Panc1 (cell line): ENCODE results near the gene TMCO4. TPM values are rescaled to one million over a fixed set of nuclear protein-coding genes. Genes with fewer than 3 reads are reported as not detected.

Experiments
- ATAC-seq: fragments of 200-7000 bp; cut with Tn5 transposase; 2 replicates; pipeline ENCODE4 v1.9.1; 2020; ENCODE audit warnings: mild to moderate bottlenecking, moderate library complexity
- BruUV-seq: library from RNA; stranded (reverse); fragments of 400-500 nt; replicated peaks from 2 replicates; lab custom pipeline; 2021; lab: Mats Ljungman, UMichigan
- CTCF ChIA-PET: fragments of 300-600 bp; sonication (Branson Sonifier 250); formaldehyde crosslinking; loops from one replicate; lab custom pipeline; 2022; ENCODE audit warnings: antibody characterized with exemption; lab: Charles Lee
- POLR2A ChIA-PET: fragments of 300-600 bp; sonication (Branson Sonifier 250); formaldehyde crosslinking; loops from one replicate; lab custom pipeline; 2022; ENCODE audit warnings: antibody characterized with exemption; lab: Charles Lee
- DNase-seq: peaks from one replicate; pipeline ENCODE4 v3.0.0-alpha.2; 2010; ENCODE audit warnings: low read depth, low spot score
- H3K27ac ChIP-seq: 2 replicates; pipeline ENCODE4 v1.5.1; 2011; ENCODE audit warnings: mild to moderate bottlenecking, low read length, inconsistent platforms
- H3K27me3 ChIP-seq: fragments of 200-500 bp; sonication (Bioruptor generic); 2 replicates; pipeline ENCODE4 v1.6.0; 2014; ENCODE audit warnings: low read length, inconsistent platforms; ENCODE audit not compliant: control insufficient read depth, insufficient read depth
- H3K36me3 ChIP-seq: fragments of 200-500 bp; sonication (Bioruptor generic); 2 replicates; pipeline ENCODE4 v1.5.1; 2014; ENCODE audit warnings: inconsistent platforms, mild to moderate bottlenecking, low read length, moderate library complexity; ENCODE audit not compliant: control insufficient read depth, insufficient read depth
- H3K4me1 ChIP-seq: 2 replicates; pipeline ENCODE4 v1.5.1; 2011; ENCODE audit warnings: inconsistent platforms, mild to moderate bottlenecking, low read length, moderate library complexity; ENCODE audit not compliant: control insufficient read depth, insufficient read depth
- H3K4me3 ChIP-seq, 2 experiments: 2 replicates each; pipeline ENCODE4 v1.5.1; 2011 to 2012; ENCODE audit warnings: low read depth in 2 of 2, low read length in 2 of 2, mild to moderate bottlenecking in 2 of 2, inconsistent platforms in 1 of 2, moderate library complexity in 1 of 2
- H3K9me3 ChIP-seq: fragments of 200-500 bp; sonication (Bioruptor generic); 2 replicates; pipeline ENCODE4 v1.5.1; 2014; ENCODE audit warnings: low read depth, mild to moderate bottlenecking, inconsistent platforms, low read length, moderate library complexity; ENCODE audit not compliant: control insufficient read depth, insufficient read depth
- POLR2AphosphoS5 ChIP-seq: IDR thresholded peaks from 2 replicates; pipeline ENCODE4 v1.6.1; 2012; ENCODE audit warnings: mild to moderate bottlenecking, low read depth, low read length, moderate library complexity
- REST ChIP-seq, 2 experiments: IDR thresholded peaks; 2 replicates each; pipeline ENCODE4 v1.6.1; 2011 to 2012; ENCODE audit warnings: low read depth in 2 of 2, control low read depth in 1 of 2, low read length in 1 of 2, mild to moderate bottlenecking in 1 of 2, moderate library complexity in 1 of 2; ENCODE audit not compliant: insufficient read depth in 1 of 2
- SIN3A ChIP-seq: IDR thresholded peaks from 2 replicates; pipeline ENCODE4 v1.6.1; 2012; ENCODE audit warnings: low read depth, mild to moderate bottlenecking, low read length, moderate library complexity, borderline replicate concordance; ENCODE audit not compliant: insufficient read depth
- TCF7L2 ChIP-seq: IDR thresholded peaks from 2 replicates; pipeline ENCODE4 v1.6.1; 2011; ENCODE audit warnings: mild to moderate bottlenecking, low read depth, low read length, inconsistent platforms
- in situ Hi-C: cut with HindIII; loops from 2 replicates; pipeline ENCODE4 v1.10.0; 2016; ENCODE audit warnings: low sequenced_read_pairs, low pct_unique_long_range_greater_than_20kb
- intact Hi-C: fragments of 100-400 bp; cut with micrococcal nuclease; formaldehyde crosslinking; loops from one replicate; pipeline ENCODE4 v1.10.0; 2022; ENCODE audit not compliant: unreplicated experiment
- total RNA-seq: library from RNA; stranded (reverse); gene quantifications from one replicate; pipeline ENCODE4 v1.2.1, GENCODE V29; 2021; ENCODE audit not compliant: unreplicated experiment
- TF ChIP-seq, protein P1 (sequence below): fragments of 450-650 bp; IDR thresholded peaks from 2 replicates; pipeline ENCODE4 v1.5.1; 2017; ENCODE audit warnings: mild to moderate bottlenecking

Gene TMCO4
- total RNA-seq, 1 experiment from 2014 or later: 13.2 TPM

DNA sequence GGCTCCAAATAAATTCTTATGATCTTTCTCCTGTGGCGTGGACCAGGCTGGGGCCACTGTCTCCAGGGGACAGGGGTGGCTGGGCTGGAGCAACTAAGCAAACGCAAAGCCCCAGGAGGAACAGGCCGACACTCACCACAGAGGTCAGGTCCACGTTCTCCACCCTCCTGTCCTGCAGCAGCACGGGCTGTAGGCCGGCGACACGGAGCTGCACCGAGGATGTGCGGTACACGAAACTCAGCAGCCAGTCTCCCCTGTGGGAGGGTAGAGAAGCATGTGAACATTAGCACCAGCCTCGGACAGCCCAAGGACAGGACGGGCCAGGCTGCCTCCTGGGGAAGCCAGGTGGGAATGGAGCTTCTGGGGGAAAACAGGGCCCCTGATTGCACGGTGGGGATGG is 105.4 kb downstream of the TMCO4 start:
- CTCF ChIA-PET: no interaction called here
- ATAC-seq: peak; percentile 39; the same call in 1 of the 2 replicates

DNA sequence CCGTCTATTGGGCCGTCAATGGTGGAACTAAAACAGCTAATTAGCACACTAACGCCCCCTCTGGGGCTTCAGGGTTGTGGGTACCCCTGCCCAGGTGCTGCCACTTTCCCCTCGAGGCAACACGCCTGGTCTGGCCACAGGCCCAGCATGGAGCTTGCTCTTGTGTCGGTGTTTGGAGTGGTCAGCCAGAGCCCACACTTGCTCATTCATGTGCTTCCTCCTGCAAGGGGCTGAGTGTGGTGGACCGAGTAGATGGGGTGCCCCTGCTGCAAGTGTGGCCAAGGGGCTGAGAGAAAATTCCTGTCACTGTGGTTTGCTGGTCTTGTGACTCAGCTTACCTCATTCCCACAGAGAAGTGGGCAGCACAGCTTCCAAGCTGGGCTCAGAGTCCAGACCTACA is 109.4 kb downstream of the TMCO4 start:
- Histone ChIP-seq H3K27ac (no peak overlapping the region), H3K36me3 (no peaks in the 10 kb centered on the region), H3K27me3 (no peaks in the 10 kb centered on the region), H3K4me1 (no peaks in the 10 kb centered on the region), H3K9me3 (no peaks in the 10 kb centered on the region), H3K4me3 (no peak overlapping the region)
- ChIA-PET POLR2A (no interaction called here), CTCF (no interaction called here)
- BruUV-seq: no TSS peak
- DNase-seq (no peak), ATAC-seq (no peak)
- intact Hi-C loops (no loop called here), in situ Hi-C loops (no loop called here)
- TF ChIP-seq POLR2AphosphoS5: no peak
- TF ChIP-seq, protein P1, sequence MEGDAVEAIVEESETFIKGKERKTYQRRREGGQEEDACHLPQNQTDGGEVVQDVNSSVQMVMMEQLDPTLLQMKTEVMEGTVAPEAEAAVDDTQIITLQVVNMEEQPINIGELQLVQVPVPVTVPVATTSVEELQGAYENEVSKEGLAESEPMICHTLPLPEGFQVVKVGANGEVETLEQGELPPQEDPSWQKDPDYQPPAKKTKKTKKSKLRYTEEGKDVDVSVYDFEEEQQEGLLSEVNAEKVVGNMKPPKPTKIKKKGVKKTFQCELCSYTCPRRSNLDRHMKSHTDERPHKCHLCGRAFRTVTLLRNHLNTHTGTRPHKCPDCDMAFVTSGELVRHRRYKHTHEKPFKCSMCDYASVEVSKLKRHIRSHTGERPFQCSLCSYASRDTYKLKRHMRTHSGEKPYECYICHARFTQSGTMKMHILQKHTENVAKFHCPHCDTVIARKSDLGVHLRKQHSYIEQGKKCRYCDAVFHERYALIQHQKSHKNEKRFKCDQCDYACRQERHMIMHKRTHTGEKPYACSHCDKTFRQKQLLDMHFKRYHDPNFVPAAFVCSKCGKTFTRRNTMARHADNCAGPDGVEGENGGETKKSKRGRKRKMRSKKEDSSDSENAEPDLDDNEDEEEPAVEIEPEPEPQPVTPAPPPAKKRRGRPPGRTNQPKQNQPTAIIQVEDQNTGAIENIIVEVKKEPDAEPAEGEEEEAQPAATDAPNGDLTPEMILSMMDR: no peak
- TF ChIP-seq REST (IDR thresholded peaks at IDR 0.05; ENCODE audit: insufficient read depth in 1 of 2, low read depth in 2 of 2, low read length in 1 of 2): no peak
- no peak for TF ChIP-seq TCF7L2
- no peak for TF ChIP-seq SIN3A

More for the DNA sequence above, 105.4 kb downstream of the TMCO4 start:
- POLR2A ChIA-PET: no interaction called here
- DNase-seq: no peak
- Histone ChIP-seq H3K36me3 (no peaks in the 10 kb centered on the region), H3K27ac (no peak overlapping the region), H3K4me1 (no peaks in the 10 kb centered on the region), H3K27me3 (no peaks in the 10 kb centered on the region), H3K9me3 (no peaks in the 10 kb centered on the region), H3K4me3 (no peak overlapping the region)
- intact Hi-C loops: no loop called here
- no TSS peak for BruUV-seq
- TF ChIP-seq REST (IDR thresholded peaks at IDR 0.05; ENCODE audit: insufficient read depth in 1 of 2, low read depth in 2 of 2, low read length in 1 of 2) (no peak), TCF7L2 (no peak), SIN3A (no peak), POLR2AphosphoS5 (no peak)
- TF ChIP-seq, protein P1: no peak
- in situ Hi-C loops: no loop called here
